IMR-90 (cell line): ENCODE measurements around the gene PTGDR2. TPM values are rescaled to one million over a fixed set of nuclear protein-coding genes. Genes with fewer than 3 reads are reported as not detected.

Experiments
- ATAC-seq: fragments of 200-7000 bp; cut with Tn5 transposase; 2 replicates; pipeline ENCODE4 v1.9.1; 2020; ENCODE audit warnings: low read depth, mild to moderate bottlenecking, moderate library complexity
- BruUV-seq: library from RNA; stranded (reverse); fragments of 400-500 nt; replicated peaks from 2 replicates; lab custom pipeline; 2021; lab: Mats Ljungman, UMichigan
- CTCF ChIA-PET: fragments of 300-600 bp; formaldehyde crosslinking; extraction: SDS; loops from one replicate; lab custom pipeline; 2021; ENCODE audit warnings: antibody characterized with exemption; lab: Yijun Ruan, JAX
- POLR2A ChIA-PET: fragments of 300-600 bp; sonication (Branson Sonifier 250); formaldehyde crosslinking; loops from one replicate; lab custom pipeline; 2022; ENCODE audit warnings: antibody characterized with exemption; ENCODE audit not compliant: unreplicated experiment; lab: Charles Lee
- DNase-seq: peaks from one replicate; pipeline ENCODE4 v3.0.0; 2013
- H2AFZ ChIP-seq: replicated peaks from 2 replicates; pipeline ENCODE3; 2013; ENCODE audit warnings: low read length, mild to moderate bottlenecking; ENCODE audit not compliant: poor library complexity
- H2AK5ac ChIP-seq: 2 replicates; pipeline ENCODE4 v1.6.1; 2013; ENCODE audit warnings: low read depth, low read length, inconsistent platforms
- H2AK9ac ChIP-seq: replicated peaks from 2 replicates; pipeline ENCODE3; 2013; ENCODE audit warnings: mild to moderate bottlenecking, low read depth, low read length, moderate library complexity; ENCODE audit not compliant: poor library complexity
- H2BK120ac ChIP-seq: 2 replicates; pipeline ENCODE4 v1.6.1; 2013; ENCODE audit warnings: low read depth, low read length, inconsistent platforms
- H2BK15ac ChIP-seq: 3 replicates; pipeline ENCODE4 v1.6.1; 2013; ENCODE audit warnings: low read depth, low read length, inconsistent platforms
- H2BK20ac ChIP-seq: 2 replicates; pipeline ENCODE4 v1.6.1; 2013; ENCODE audit warnings: low read depth, mild to moderate bottlenecking, inconsistent platforms, low read length, moderate library complexity
- H2BK5ac ChIP-seq: 2 replicates; pipeline ENCODE4 v1.6.1; 2013; ENCODE audit warnings: mild to moderate bottlenecking, low read depth, low read length, inconsistent platforms; ENCODE audit not compliant: poor library complexity, severe bottlenecking
- H3K14ac ChIP-seq: replicated peaks from 2 replicates; pipeline ENCODE4 v1.6.1; 2013; ENCODE audit warnings: low read depth, low read length, inconsistent platforms
- H3K18ac ChIP-seq: 2 replicates; pipeline ENCODE4 v1.6.1; 2013; ENCODE audit warnings: low read depth, low read length, control low read depth
- H3K23ac ChIP-seq: 2 replicates; pipeline ENCODE4 v1.6.1; 2013; ENCODE audit warnings: low read depth, low read length, inconsistent platforms
- H3K27ac ChIP-seq: 2 replicates; pipeline ENCODE4 v1.5.1; 2013; ENCODE audit warnings: mild to moderate bottlenecking, control low read depth, low read length; ENCODE audit not compliant: insufficient read depth
- H3K27me3 ChIP-seq: 2 replicates; pipeline ENCODE4 v1.6.1; 2013; ENCODE audit warnings: low read length; ENCODE audit not compliant: control insufficient read depth, insufficient read depth
- H3K36me3 ChIP-seq: 2 replicates; pipeline ENCODE4 v1.6.1; 2013; ENCODE audit warnings: low read length, mixed read lengths; ENCODE audit not compliant: control insufficient read depth, insufficient read depth
- H3K4ac ChIP-seq: 2 replicates; pipeline ENCODE4 v1.6.1; 2013; ENCODE audit warnings: low read depth, low read length, inconsistent platforms
- H3K4me1 ChIP-seq: 2 replicates; pipeline ENCODE4 v1.6.1; 2013; ENCODE audit warnings: low read length, mixed read lengths; ENCODE audit not compliant: control insufficient read depth, insufficient read depth
- H3K4me2 ChIP-seq: 2 replicates; pipeline ENCODE4 v1.6.1; 2013; ENCODE audit warnings: low read depth, mild to moderate bottlenecking, control low read depth, low read length, moderate library complexity
- H3K4me3 ChIP-seq: 2 replicates; pipeline ENCODE4 v1.5.1; 2013; ENCODE audit warnings: low read depth, mild to moderate bottlenecking, control low read depth, low read length, moderate library complexity; ENCODE audit not compliant: insufficient read depth
- H3K56ac ChIP-seq: 2 replicates; pipeline ENCODE4 v1.6.1; 2013; ENCODE audit warnings: low read length, inconsistent platforms; ENCODE audit not compliant: insufficient read depth; ENCODE audit errors: extremely low read depth
- H3K79me1 ChIP-seq, 2 experiments: 2 replicates each; pipeline ENCODE4 v1.6.1; 2013; ENCODE audit warnings: low read length in 2 of 2, inconsistent platforms in 1 of 2, low read depth in 1 of 2
- H3K9ac ChIP-seq: 2 replicates; pipeline ENCODE4 v1.6.1; 2013; ENCODE audit warnings: low read depth, low read length, control low read depth
- H3K9me1 ChIP-seq: 2 replicates; pipeline ENCODE4 v1.6.1; 2013; ENCODE audit warnings: low read length, inconsistent platforms; ENCODE audit not compliant: insufficient read depth
- H3K9me3 ChIP-seq: 2 replicates; pipeline ENCODE4 v1.6.1; 2013; ENCODE audit warnings: low read length; ENCODE audit not compliant: control insufficient read depth, insufficient read depth
- H4K20me1 ChIP-seq: 2 replicates; pipeline ENCODE4 v1.6.1; 2013; ENCODE audit warnings: low read length, inconsistent platforms; ENCODE audit not compliant: insufficient read depth
- H4K5ac ChIP-seq: 2 replicates; pipeline ENCODE4 v1.6.1; 2013; ENCODE audit warnings: mild to moderate bottlenecking, low read depth, low read length, control low read depth
- H4K8ac ChIP-seq, 2 experiments: 2 replicates each; pipeline ENCODE4 v1.6.1; 2013; ENCODE audit warnings: low read depth in 2 of 2, low read length in 2 of 2, control low read depth in 1 of 2, inconsistent platforms in 1 of 2
- H4K91ac ChIP-seq: 2 replicates; pipeline ENCODE4 v1.6.1; 2013; ENCODE audit warnings: low read depth, low read length, inconsistent platforms; ENCODE audit not compliant: insufficient read depth
- CEBPB ChIP-seq: IDR thresholded peaks from 2 replicates; pipeline ENCODE4 v1.6.1; 2012; ENCODE audit warnings: low read depth, low read length, improper control_type of control experiment
- CTCF ChIP-seq: conservative IDR thresholded peaks from 2 replicates; pipeline ENCODE4 v1.5.1; 2012; ENCODE audit warnings: mild to moderate bottlenecking, low read depth, low read length, improper control_type of control experiment
- MAFK ChIP-seq: IDR thresholded peaks from 2 replicates; pipeline ENCODE4 v1.6.1; 2012; ENCODE audit warnings: low read depth, low read length, improper control_type of control experiment
- MAZ ChIP-seq: IDR thresholded peaks from 2 replicates; pipeline ENCODE4 v1.6.1; 2012; ENCODE audit warnings: low read depth, mild to moderate bottlenecking, low read length, improper control_type of control experiment, moderate library complexity, borderline replicate concordance
- NFE2L2 ChIP-seq: fragments of 150-350 bp; IDR thresholded peaks from 2 replicates; pipeline ENCODE4 v1.6.1; 2016; ENCODE audit warnings: low read depth, mild to moderate bottlenecking, low read length
- POLR2A ChIP-seq: IDR thresholded peaks from 2 replicates; pipeline ENCODE4 v1.6.1; 2012; ENCODE audit warnings: mild to moderate bottlenecking, low read depth, low read length
- RAD21 ChIP-seq: IDR thresholded peaks from 2 replicates; pipeline ENCODE4 v1.6.1; 2012; ENCODE audit warnings: low read length, improper control_type of control experiment
- RCOR1 ChIP-seq: IDR thresholded peaks from 2 replicates; pipeline ENCODE4 v1.6.1; 2012; ENCODE audit warnings: mild to moderate bottlenecking, low read length, improper control_type of control experiment; ENCODE audit not compliant: insufficient replicate concordance
- RFX5 ChIP-seq: IDR thresholded peaks from 2 replicates; pipeline ENCODE4 v1.8.0; 2012; ENCODE audit warnings: low read depth, mild to moderate bottlenecking, low read length, moderate library complexity
- SMC3 ChIP-seq: fragments of 150-350 bp; IDR thresholded peaks from 2 replicates; pipeline ENCODE4 v1.6.1; 2016; ENCODE audit warnings: low read depth, mild to moderate bottlenecking, antibody characterized with exemption, low read length, moderate library complexity
- WGBS, 2 experiments: methylation state at CpG; one replicate each; pipeline versions ENCODE4 v1.1.5 to v1.1.7; 2013; ENCODE audit warnings: missing lambda C conversion rate in 2 of 2; ENCODE audit not compliant: insufficient read length in 1 of 2; ENCODE audit errors: extremely low coverage in 2 of 2; 5-methylcytosine and 5-hydroxymethylcytosine counted together
- dilution Hi-C: fragments of 300-500 bp; cut with HindIII; formaldehyde crosslinking; loops from one replicate; pipeline ENCODE4 v1.14.3; 2018; ENCODE audit warnings: low sequenced_read_pairs; ENCODE audit not compliant: unreplicated experiment
- in situ Hi-C: fragments of 300-500 bp; cut with MboI; formaldehyde crosslinking; loops from 3 replicates; pipeline ENCODE4 v1.14.3; 2019; ENCODE audit warnings: low sequenced_read_pairs, inconsistent platforms, mixed read lengths
- intact Hi-C: fragments of 100-400 bp; cut with micrococcal nuclease; formaldehyde crosslinking; loops from 2 replicates; pipeline ENCODE4 v1.10.0; 2022
- polyA plus RNA-seq, 3 experiments: library from polyadenylated mRNA; depleted of rRNA; stranded (reverse); fragments of >200 nt; gene quantifications; 2 replicates each; pipeline ENCODE4 v1.2.3, GENCODE V29; 2012; ENCODE audit warnings: low replicate concordance in 1 of 3
- total RNA-seq: library from RNA; depleted of rRNA; stranded (reverse); fragments of >200 nt; gene quantifications from 2 replicates; pipeline ENCODE4 v1.2.3, GENCODE V29; 2012

PTGDR2 gene
- total and polyA plus RNA-seq, 2 of the 4 experiments (the other 2 are of a cell fraction) = under 0.01 to 0.12 TPM

- Histone ChIP-seq H3K9me1 (no peaks in the 10 kb centered on the region), H3K56ac (no peak overlapping the region), H2BK15ac (no peak overlapping the region), H3K4me3 (no peak overlapping the region), H2BK20ac (no peak overlapping the region), H2AK9ac (no peak overlapping the region), H2BK5ac (no peak overlapping the region), H3K36me3 (0 out of 2 replicates have a peak, but pooled peaks cover 2% of the 10 kb centered on the region), H2AFZ (no peak overlapping the region), H2AK5ac (no peak overlapping the region), H4K91ac (no peak overlapping the region), H3K4ac (no peak overlapping the region), H3K27me3 (no peaks in the 10 kb centered on the region), H3K79me1 (no peaks in the 10 kb centered on the region), H4K5ac (no peak overlapping the region), H3K14ac (no peak overlapping the region), H3K18ac (no peak overlapping the region), H3K4me2 (no peak overlapping the region), H3K23ac (no peak overlapping the region), H4K20me1 (no peaks in the 10 kb centered on the region), H3K9me3 (no peaks in the 10 kb centered on the region), H4K8ac (no peak overlapping the region), H3K9ac (no peak overlapping the region), H3K27ac (no peak overlapping the region), H2BK120ac (no peak overlapping the region), H3K4me1 (no peaks in the 10 kb centered on the region)
- DNase-seq = no peak
- ChIA-PET CTCF (no interaction called here), POLR2A (no interaction called here)
- BruUV-seq = no TSS peak
- WGBS, 2 experiments = no CpG with 5 or more reads among the region's 5 CpGs
- no peak for ATAC-seq
- in situ Hi-C loops = no loop called here
- dilution Hi-C loops = no loop called here
- TF ChIP-seq NFE2L2 = no peak
- TF ChIP-seq CEBPB = no peak
- no peak for TF ChIP-seq RAD21
- TF ChIP-seq MAZ = no peak
- TF ChIP-seq CTCF = no peak
- TF ChIP-seq RFX5 = no peak
- TF ChIP-seq MAFK = no peak
- TF ChIP-seq SMC3 = no peak
- no peak for TF ChIP-seq POLR2A
- no peak for TF ChIP-seq RCOR1
- intact Hi-C loops = no loop called here
Observed at GRCh38 chr11:60879971-60880588, 24.3 kb upstream of the PTGDR2 start.
